Upper lobe of left lung (tissue), 4 donors: Measurements from ENCODE around the gene ECI1.

Experiments
- CTCF ChIP-seq, 6 experiments: fragments of 450-650 bp in 4 of 6; fragments of 200-600 bp in 2 of 6; sonication (generic) in 2 of 6; IDR thresholded peaks; one replicate each; pipeline ENCODE4 v1.5.1; 2016 to 2019; ENCODE audit warnings: antibody characterized with exemption in 6 of 6
- EP300 ChIP-seq, 4 donors: sonication (generic); formaldehyde crosslinking; IDR thresholded peaks; one replicate each; pipeline ENCODE4 v1.5.1; 2017; ENCODE audit warnings: antibody characterized with exemption in 4 of 4, control low read depth in 2 of 4
- POLR2A ChIP-seq, 4 donors: fragments of 450-650 bp; IDR thresholded peaks; one replicate each; pipeline ENCODE4 v1.5.1; 2016 to 2017; ENCODE audit warnings: antibody characterized with exemption in 4 of 4, mild to moderate bottlenecking in 2 of 4
- POLR2AphosphoS5 ChIP-seq, 2 donors: sonication (generic); formaldehyde crosslinking; IDR thresholded peaks; one replicate each; pipeline ENCODE4 v1.5.1; 2017; ENCODE audit warnings: antibody characterized with exemption in 2 of 2

DNA sequence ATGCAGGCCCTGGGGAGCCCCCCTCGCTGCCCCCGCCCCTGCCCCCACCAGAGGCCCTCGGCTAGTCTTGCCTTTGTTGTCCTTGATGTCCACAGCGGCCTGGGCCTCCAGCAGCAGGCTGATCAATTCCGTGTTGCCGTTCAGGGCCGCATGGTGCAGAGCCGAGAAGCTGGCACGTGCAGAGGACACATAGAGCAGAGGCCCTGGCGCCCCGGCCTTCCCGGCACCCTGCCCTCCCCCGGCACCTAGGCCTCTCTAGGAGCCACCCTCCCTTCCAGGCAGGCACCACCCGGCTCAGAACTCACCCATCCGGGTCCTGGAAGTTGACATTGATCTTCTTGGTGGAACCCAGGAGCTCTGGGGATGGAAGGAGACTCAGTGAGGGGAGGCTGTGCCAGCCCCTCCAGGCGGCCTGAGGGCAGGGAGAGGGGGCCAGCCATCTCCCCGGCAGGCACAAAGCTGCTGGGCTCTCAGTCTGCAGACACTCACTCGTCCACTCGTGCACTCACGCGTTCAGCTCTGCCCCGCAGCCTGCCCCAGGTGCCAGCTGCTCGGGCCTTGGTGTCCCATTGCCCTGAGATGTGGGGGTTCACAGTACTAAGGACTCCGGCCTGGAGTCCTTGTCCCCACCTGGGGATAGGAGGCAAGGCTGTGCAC is 61.3 kb downstream of the ECI1 start:
- no peak for TF ChIP-seq POLR2AphosphoS5 (IDR thresholded peaks at IDR 0.05)
- TF ChIP-seq CTCF (IDR thresholded peaks at IDR 0.05): no peak
- TF ChIP-seq POLR2A (IDR thresholded peaks at IDR 0.05): no peak
- no peak for TF ChIP-seq EP300 (IDR thresholded peaks at IDR 0.05)
